Retinal pigment epithelial cell (primary cell): ENCODE measurements around the gene COL19A1.

Experiments
- DNase-seq: peaks from one replicate; pipeline ENCODE4 v3.0.0-alpha.2; 2010; ENCODE audit warnings: low read depth
- H3K4me3 ChIP-seq: 2 replicates; pipeline ENCODE4 v1.5.1; 2011; ENCODE audit warnings: mild to moderate bottlenecking, low read length, control low read depth, moderate library complexity
- TF ChIP-seq, protein P1 (sequence below): conservative IDR thresholded peaks from 2 replicates; pipeline ENCODE4 v1.5.1; 2011; ENCODE audit warnings: low read depth, low read length, control low read depth, inconsistent platforms

Gene COL19A1

DNA sequence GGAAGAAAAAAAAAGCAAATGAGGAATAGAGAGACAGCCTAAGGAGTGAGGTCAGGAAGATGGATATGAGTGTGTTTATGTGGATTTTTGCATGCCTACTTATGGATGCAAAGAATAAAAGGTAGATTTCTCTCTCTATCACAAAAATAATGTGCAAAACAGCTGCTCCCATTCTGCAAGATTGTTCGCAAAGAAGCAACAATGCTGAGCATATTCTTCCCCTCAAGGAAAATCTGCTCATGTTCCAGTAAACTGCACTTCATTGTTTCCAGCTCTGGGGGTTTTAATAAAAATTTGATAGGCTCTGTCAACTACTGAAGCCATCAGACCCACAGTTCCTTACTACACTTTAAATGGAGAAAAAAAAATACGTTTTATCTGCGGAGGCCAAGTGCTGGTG, 259.2 kb downstream of the COL19A1 start:
- TF ChIP-seq, protein P1, sequence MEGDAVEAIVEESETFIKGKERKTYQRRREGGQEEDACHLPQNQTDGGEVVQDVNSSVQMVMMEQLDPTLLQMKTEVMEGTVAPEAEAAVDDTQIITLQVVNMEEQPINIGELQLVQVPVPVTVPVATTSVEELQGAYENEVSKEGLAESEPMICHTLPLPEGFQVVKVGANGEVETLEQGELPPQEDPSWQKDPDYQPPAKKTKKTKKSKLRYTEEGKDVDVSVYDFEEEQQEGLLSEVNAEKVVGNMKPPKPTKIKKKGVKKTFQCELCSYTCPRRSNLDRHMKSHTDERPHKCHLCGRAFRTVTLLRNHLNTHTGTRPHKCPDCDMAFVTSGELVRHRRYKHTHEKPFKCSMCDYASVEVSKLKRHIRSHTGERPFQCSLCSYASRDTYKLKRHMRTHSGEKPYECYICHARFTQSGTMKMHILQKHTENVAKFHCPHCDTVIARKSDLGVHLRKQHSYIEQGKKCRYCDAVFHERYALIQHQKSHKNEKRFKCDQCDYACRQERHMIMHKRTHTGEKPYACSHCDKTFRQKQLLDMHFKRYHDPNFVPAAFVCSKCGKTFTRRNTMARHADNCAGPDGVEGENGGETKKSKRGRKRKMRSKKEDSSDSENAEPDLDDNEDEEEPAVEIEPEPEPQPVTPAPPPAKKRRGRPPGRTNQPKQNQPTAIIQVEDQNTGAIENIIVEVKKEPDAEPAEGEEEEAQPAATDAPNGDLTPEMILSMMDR = no peak
- no peak overlapping the region for H3K4me3 ChIP-seq
- DNase-seq = no peak

DNA sequence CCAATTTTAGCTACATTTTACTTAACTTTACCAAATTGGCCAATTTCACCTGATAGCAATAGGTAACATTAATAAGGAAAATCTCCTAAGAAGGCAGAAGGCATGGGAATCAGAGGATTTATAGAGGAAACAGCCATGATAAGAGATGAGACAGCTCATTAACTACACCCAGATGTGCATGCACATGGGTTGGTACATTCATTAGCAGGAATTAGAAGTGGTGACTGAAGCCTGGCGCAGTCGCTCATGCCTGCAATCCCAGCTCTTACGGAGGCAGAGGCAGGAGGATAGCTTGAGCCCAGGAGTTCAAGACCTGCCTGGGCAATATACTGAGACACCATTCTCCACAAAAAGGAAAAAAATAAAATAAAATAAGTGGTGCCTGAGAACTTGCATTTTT, 263.0 kb downstream of the COL19A1 start:
- DNase-seq = no peak
- TF ChIP-seq, protein P1 = no peak
- no peak overlapping the region for H3K4me3 ChIP-seq

DNA sequence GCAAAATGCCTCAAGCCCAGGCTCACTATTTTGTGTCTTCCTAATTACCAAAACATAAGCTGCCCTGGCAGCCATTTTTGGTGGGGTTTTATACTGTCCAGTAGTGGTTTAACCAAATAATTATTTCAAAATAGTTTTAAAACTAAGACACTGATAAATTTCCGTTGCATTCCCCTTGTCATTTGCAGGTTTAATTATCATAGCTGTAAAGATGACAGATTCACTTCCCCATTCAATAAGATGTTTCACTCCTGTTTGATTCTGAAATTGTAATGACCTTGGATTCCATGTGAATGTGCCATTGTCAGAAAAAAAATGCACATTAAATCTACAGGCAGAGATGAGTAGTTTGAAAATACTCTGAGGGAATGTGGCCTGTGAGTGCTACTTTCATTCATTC, 264.5 kb downstream of the COL19A1 start:
- no peak overlapping the region for H3K4me3 ChIP-seq
- TF ChIP-seq, protein P1 = no peak
- DNase-seq = no peak

DNA sequence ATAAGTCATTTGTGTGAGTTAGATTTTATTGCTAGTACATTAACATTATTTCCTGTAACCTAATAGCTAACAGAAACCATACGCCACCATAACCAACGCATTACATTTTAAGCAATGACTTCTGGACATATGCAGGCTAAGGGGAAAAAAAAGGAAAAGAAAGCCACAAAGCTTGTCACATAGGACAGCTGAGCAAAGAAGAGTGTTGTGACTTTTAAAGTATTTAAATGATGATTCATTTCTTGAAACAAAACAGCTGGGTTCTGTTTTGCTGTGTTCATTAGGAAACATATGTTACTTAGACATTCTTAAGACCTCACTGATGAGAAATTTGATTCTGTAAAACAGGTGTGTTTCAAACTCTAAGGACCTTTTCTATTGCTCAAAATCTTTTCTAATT, 265.2 kb downstream of the COL19A1 start:
- TF ChIP-seq, protein P1 = no peak
- no peak overlapping the region for H3K4me3 ChIP-seq
- no peak for DNase-seq

DNA sequence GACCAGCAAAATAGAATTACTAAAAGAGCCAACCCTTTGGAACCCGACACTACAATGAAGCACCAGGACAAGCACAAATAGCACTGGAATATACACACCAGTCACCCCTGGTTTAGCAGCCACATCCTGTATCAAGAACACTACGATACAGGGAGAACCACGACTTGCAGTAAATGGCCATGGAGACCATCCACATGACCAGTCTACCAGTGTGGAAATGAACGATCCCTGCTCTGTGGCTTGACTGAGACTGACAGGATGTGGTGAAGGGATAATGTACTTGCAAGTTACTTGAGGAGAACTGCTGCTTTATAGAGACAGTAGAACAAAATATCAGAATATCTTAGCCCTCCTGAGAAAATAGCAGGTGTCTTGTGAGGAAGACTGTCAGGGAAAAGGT, 266.9 kb downstream of the COL19A1 start:
- no peak overlapping the region for H3K4me3 ChIP-seq
- no peak for DNase-seq
- TF ChIP-seq, protein P1 = no peak

DNA sequence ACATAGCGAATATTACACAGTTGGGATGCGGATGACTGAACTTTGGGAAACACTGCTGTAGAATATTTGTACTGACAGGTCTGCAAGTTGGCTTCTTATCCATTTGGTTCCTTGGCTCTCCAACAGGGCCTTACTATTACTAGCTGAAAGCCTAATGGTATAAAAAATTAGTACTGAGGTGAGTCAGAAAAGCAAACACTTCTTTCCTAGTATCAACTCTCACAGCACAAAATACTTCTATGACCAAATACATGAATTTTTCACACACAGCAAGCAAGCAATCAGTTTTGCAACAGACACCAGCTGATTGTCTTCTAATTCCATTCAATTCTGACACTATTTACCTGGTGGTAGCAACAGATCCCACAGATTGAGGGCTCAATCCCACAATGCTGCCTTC, 268.2 kb downstream of the COL19A1 start:
- H3K4me3 ChIP-seq = no peak overlapping the region
- TF ChIP-seq, protein P1 = no peak
- DNase-seq = no peak

DNA sequence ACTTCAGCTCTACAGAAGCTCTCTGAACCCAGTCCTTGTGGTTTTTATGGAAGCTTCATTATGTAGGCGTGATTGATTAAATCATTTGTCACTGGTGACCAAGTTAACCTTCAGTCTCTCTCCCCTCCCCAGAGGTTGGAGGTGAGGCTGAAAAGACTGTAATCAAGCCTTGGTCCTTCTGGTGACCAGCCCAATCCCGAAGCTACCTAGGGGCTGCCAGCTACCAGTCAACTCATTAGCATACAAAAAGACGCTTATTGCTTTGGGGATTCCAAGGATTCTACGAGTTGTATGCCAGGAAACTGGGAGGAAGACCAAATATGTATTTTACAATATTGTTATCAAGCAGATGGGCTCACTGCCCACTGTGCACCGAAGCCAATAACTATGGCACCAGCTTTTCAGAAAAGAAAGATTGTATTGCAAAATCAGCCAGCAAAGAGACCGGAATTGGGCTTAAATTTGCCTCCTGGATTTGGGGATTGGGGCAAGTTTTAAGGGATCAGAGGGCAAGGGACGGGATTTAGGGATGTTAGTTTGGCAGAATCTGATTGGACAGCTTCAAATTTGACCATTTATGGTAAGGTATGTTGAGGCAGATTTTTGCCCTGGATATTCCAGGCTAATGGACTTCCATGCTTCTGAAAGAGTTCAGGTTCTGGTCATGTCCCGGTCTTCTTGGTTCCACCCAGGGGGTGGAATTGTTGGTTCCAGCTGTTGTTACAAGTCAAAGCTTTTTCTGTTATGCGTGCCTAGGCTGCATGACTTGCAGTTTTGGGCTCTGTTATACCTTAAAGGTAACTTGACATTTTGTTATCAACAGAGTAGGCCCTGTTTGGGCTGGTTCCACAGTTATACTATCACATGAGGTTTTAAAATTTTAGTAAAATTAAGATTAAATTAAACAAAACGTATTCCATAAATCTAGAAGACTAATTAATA, 269.1 kb downstream of the COL19A1 start:
- TF ChIP-seq, protein P1 = no peak
- H3K4me3 ChIP-seq = no peak overlapping the region
- DNase-seq = no peak
